ENCODE results near the gene CCDC85A.

DNA sequence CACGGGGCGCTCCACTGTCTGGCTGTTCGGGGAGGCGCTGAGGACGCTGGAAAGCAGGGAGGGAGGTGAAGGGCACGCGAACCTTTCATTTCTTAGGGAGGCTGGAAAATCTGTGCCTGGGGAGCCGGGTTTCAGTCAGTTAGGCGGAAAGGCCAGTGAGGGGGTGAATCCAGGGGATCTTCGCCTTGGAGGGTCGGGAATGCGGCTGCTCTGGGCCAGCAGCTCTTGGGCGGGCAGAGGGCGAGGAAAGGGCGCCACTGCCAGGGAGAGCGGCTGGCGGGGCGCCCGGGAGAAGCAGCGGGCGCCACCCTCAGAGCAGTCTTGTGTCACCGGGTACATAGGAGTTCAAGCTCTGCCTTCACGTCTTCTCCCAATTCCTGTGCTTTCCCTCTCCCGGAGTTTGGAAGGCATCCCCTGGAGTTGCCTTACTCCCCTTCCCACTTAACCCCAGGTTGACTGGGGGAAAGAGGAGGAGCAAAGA, 1.4 kb downstream of the CCDC85A start:
- TF ChIP-seq POLR2A (IDR thresholded peaks at IDR 0.05) = no peak
- TF ChIP-seq, protein P1, sequence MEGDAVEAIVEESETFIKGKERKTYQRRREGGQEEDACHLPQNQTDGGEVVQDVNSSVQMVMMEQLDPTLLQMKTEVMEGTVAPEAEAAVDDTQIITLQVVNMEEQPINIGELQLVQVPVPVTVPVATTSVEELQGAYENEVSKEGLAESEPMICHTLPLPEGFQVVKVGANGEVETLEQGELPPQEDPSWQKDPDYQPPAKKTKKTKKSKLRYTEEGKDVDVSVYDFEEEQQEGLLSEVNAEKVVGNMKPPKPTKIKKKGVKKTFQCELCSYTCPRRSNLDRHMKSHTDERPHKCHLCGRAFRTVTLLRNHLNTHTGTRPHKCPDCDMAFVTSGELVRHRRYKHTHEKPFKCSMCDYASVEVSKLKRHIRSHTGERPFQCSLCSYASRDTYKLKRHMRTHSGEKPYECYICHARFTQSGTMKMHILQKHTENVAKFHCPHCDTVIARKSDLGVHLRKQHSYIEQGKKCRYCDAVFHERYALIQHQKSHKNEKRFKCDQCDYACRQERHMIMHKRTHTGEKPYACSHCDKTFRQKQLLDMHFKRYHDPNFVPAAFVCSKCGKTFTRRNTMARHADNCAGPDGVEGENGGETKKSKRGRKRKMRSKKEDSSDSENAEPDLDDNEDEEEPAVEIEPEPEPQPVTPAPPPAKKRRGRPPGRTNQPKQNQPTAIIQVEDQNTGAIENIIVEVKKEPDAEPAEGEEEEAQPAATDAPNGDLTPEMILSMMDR (IDR thresholded peaks at IDR 0.05) = no peak
